HCT116 (cell line): ENCODE measurements around the gene CDH13. TPM values are rescaled to one million over a fixed set of nuclear protein-coding genes. Genes with fewer than 3 reads are reported as not detected.

Source experiments
- ATAC-seq: fragments of 200-7000 bp; cut with Tn5 transposase; 2 replicates; pipeline ENCODE4 v1.9.1; 2020; ENCODE audit warnings: mild to moderate bottlenecking, moderate library complexity
- BruUV-seq: library from RNA; stranded (reverse); fragments of 400-500 nt; replicated peaks from 2 replicates; lab custom pipeline; 2021; lab: Mats Ljungman, UMichigan
- CTCF ChIA-PET: fragments of 300-600 bp; sonication (Branson Sonifier 250); formaldehyde crosslinking; loops from one replicate; lab custom pipeline; 2021; ENCODE audit warnings: antibody characterized with exemption; lab: Charles Lee
- POLR2A ChIA-PET: fragments of 300-600, 350-600 bp; sonication (Branson Sonifier 250); formaldehyde crosslinking; loops from one replicate; lab custom pipeline; 2021; ENCODE audit warnings: antibody characterized with exemption; lab: Charles Lee
- RAD21 ChIA-PET, 2 experiments: fragments of 300-600 bp; sonication (Branson Sonifier 250); formaldehyde crosslinking; loops; one replicate each; lab custom pipeline; 2023; ENCODE audit warnings: low total read pairs in 2 of 2; ENCODE audit not compliant: uncharacterized antibody in 2 of 2, unreplicated experiment in 2 of 2, low non-redundant PET in 1 of 2; lab: Charles Lee
- DNase-seq: peaks from one replicate; pipeline ENCODE4 v3.0.0-alpha.2; 2010; ENCODE audit warnings: low read depth, low spot score
- H2AFZ ChIP-seq: fragments of 200-600 bp; shearing (Covaris generic), sonication (generic); 2 replicates; pipeline ENCODE4 v1.6.1; 2017; ENCODE audit warnings: low read depth, mixed run types, mixed read lengths, antibody characterized with exemption, low read length; ENCODE audit not compliant: poor library complexity, severe bottlenecking
- H3K27ac ChIP-seq: 2 replicates; pipeline ENCODE4 v1.5.1; 2012; ENCODE audit warnings: low read depth, low read length
- H3K27me3 ChIP-seq: fragments of 200-600 bp; sonication (generic); 2 replicates; pipeline ENCODE4 v1.6.1; 2016; ENCODE audit warnings: mixed run types, low read length, mixed read lengths; ENCODE audit not compliant: insufficient read depth
- H3K36me3 ChIP-seq, 2 experiments: fragments of 200-500 bp in 1 of 2; fragments of 200-600 bp in 1 of 2; sonication (Bioruptor generic) in 1 of 2; sonication (generic) in 1 of 2; 2 replicates each; pipeline versions ENCODE4 v1.5.1 to v1.6.1; 2014 to 2016; ENCODE audit warnings: low read length in 2 of 2, inconsistent platforms in 1 of 2, mixed read lengths in 1 of 2, mixed run types in 1 of 2; ENCODE audit not compliant: insufficient read depth in 2 of 2, control insufficient read depth in 1 of 2
- H3K4me1 ChIP-seq, 2 experiments: fragments of 200-600 bp in 1 of 2; sonication (generic) in 1 of 2; 2 replicates each; pipeline versions ENCODE4 v1.5.1 to v1.6.1; 2012 to 2017; ENCODE audit warnings: low read length in 2 of 2, inconsistent platforms in 1 of 2, mild to moderate bottlenecking in 1 of 2, mixed read lengths in 1 of 2, mixed run types in 1 of 2, moderate library complexity in 1 of 2; ENCODE audit not compliant: insufficient read depth in 2 of 2, control insufficient read depth in 1 of 2
- H3K4me2 ChIP-seq: fragments of 200-600 bp; sonication (generic); 2 replicates; pipeline ENCODE4 v1.6.1; 2017; ENCODE audit warnings: mixed run types, low read length, mixed read lengths
- H3K4me3 ChIP-seq, 2 experiments: fragments of 200-600 bp in 1 of 2; sonication (generic) in 1 of 2; replicated peaks in 1 of 2; 2 replicates each; pipeline ENCODE4 v1.5.1; 2011 to 2016; ENCODE audit warnings: low read length in 2 of 2, control low read depth in 1 of 2, low read depth in 1 of 2, mild to moderate bottlenecking in 1 of 2, mixed read lengths in 1 of 2, mixed run types in 1 of 2
- H3K79me2 ChIP-seq: fragments of 200-600 bp; sonication (generic); 2 replicates; pipeline ENCODE4 v1.6.1; 2017; ENCODE audit warnings: mild to moderate bottlenecking, mixed run types, low read length, moderate library complexity, mixed read lengths; ENCODE audit not compliant: insufficient read depth
- H3K9ac ChIP-seq: fragments of 200-600 bp; sonication (generic); 2 replicates; pipeline ENCODE4 v1.6.1; 2016; ENCODE audit warnings: low read length, mixed read lengths
- H3K9me2 ChIP-seq: fragments of 200-600 bp; sonication (generic), shearing (Covaris generic); 2 replicates; pipeline ENCODE4 v1.6.1; 2017; ENCODE audit warnings: mixed run types, mild to moderate bottlenecking, moderate library complexity; ENCODE audit not compliant: insufficient read depth
- H3K9me3 ChIP-seq, 2 experiments: fragments of 200-500 bp in 1 of 2; fragments of 200-600 bp in 1 of 2; sonication (Bioruptor generic) in 1 of 2; sonication (generic) in 1 of 2; 2 replicates each; pipeline ENCODE4 v1.6.1; 2014 to 2017; ENCODE audit warnings: low read length in 2 of 2, mixed read lengths in 2 of 2, inconsistent platforms in 1 of 2, low read depth in 1 of 2, mild to moderate bottlenecking in 1 of 2, mixed run types in 1 of 2, moderate library complexity in 1 of 2; ENCODE audit not compliant: control insufficient read depth in 1 of 2, insufficient read depth in 1 of 2
- H4K20me1 ChIP-seq: fragments of 200-600 bp; sonication (generic), shearing (Covaris generic); 2 replicates; pipeline ENCODE4 v1.6.1; 2017; ENCODE audit warnings: mixed run types, mild to moderate bottlenecking, moderate library complexity; ENCODE audit not compliant: insufficient read depth
- ATF3 ChIP-seq: IDR thresholded peaks from 2 replicates; pipeline ENCODE4 v1.6.1; 2012
- CBX3 ChIP-seq: IDR thresholded peaks from 2 replicates; pipeline ENCODE4 v1.6.1; 2012; ENCODE audit warnings: low read depth
- CEBPB ChIP-seq: IDR thresholded peaks from 2 replicates; pipeline ENCODE4 v1.6.1; 2012; ENCODE audit warnings: low read depth
- EGR1 ChIP-seq: IDR thresholded peaks from 2 replicates; pipeline ENCODE4 v1.6.1; 2012; ENCODE audit warnings: low read depth
- ELF1 ChIP-seq: IDR thresholded peaks from 2 replicates; pipeline ENCODE4 v1.6.1; 2012; ENCODE audit warnings: low read depth, borderline replicate concordance
- EZH2 ChIP-seq: fragments of 200-600 bp; sonication (generic); IDR thresholded peaks from 2 replicates; pipeline ENCODE4 v1.6.1; 2017; ENCODE audit warnings: antibody characterized with exemption, mixed run types
- EZH2phosphoT487 ChIP-seq: fragments of 200-600 bp; IDR thresholded peaks from 2 replicates; pipeline ENCODE4 v1.6.1; 2018; ENCODE audit warnings: antibody characterized with exemption, borderline replicate concordance
- JUND ChIP-seq: IDR thresholded peaks from 2 replicates; pipeline ENCODE4 v1.6.1; 2012
- MAX ChIP-seq: IDR thresholded peaks from 2 replicates; pipeline ENCODE4 v1.6.1; 2012
- POLR2A ChIP-seq: IDR thresholded peaks from 2 replicates; pipeline ENCODE4 v1.7.0; 2011; ENCODE audit warnings: borderline replicate concordance; ENCODE audit not compliant: insufficient read depth, insufficient read length; ENCODE audit errors: extremely low read depth
- POLR2AphosphoS5 ChIP-seq: IDR thresholded peaks from 2 replicates; pipeline ENCODE4 v1.6.1; 2011; ENCODE audit warnings: mild to moderate bottlenecking, low read depth, low read length, moderate library complexity
- RAD21 ChIP-seq: IDR thresholded peaks from 2 replicates; pipeline ENCODE4 v1.6.1; 2012; ENCODE audit warnings: low read depth, mild to moderate bottlenecking
- SIN3A ChIP-seq: IDR thresholded peaks from 2 replicates; pipeline ENCODE4 v1.6.1; 2012; ENCODE audit warnings: low read depth
- SRF ChIP-seq: IDR thresholded peaks from 2 replicates; pipeline ENCODE4 v1.6.1; 2012; ENCODE audit warnings: low read depth
- TCF7L2 ChIP-seq: IDR thresholded peaks from 2 replicates; pipeline ENCODE4 v1.7.0; 2011; ENCODE audit warnings: borderline replicate concordance, inconsistent platforms; ENCODE audit not compliant: insufficient read depth, insufficient read length; ENCODE audit errors: extremely low read depth
- YY1 ChIP-seq: IDR thresholded peaks from 2 replicates; pipeline ENCODE4 v1.6.1; 2011; ENCODE audit warnings: low read length, low read depth, moderate library complexity, mild to moderate bottlenecking; ENCODE audit not compliant: insufficient replicate concordance; ENCODE audit errors: extremely low read depth
- ZFX ChIP-seq: fragments of 450-650 bp; IDR thresholded peaks from 2 replicates; pipeline ENCODE4 v1.6.1; 2017
- ZNF274 ChIP-seq: fragments of 200-500 bp; sonication (Bioruptor generic); IDR thresholded peaks from 2 replicates; pipeline ENCODE4 v1.6.1; 2014; ENCODE audit warnings: mild to moderate bottlenecking, low read depth, low read length, inconsistent platforms
- intact Hi-C: fragments of 100-400 bp; cut with micrococcal nuclease; formaldehyde crosslinking; loops from 2 replicates; pipeline ENCODE4 v1.10.0; 2022
- total RNA-seq: library from RNA; stranded (reverse); gene quantifications from one replicate; pipeline ENCODE4 v1.2.1, GENCODE V29; 2021; ENCODE audit not compliant: unreplicated experiment
- TF ChIP-seq, protein P1 (sequence below): IDR thresholded peaks from 2 replicates; pipeline ENCODE4 v1.6.1; 2012; ENCODE audit warnings: low read depth

The CDH13 gene
- total RNA-seq, 1 experiment from 2014 or later, result not detected

GRCh38 chr16:83403761-83404160 is 777.0 kb downstream of the CDH13 start:
- no peaks in the 10 kb centered on the region for H3K4me1 ChIP-seq
- H4K20me1 ChIP-seq, result no peaks in the 10 kb centered on the region
- H3K9me3 ChIP-seq, result peaks cover 11% of the 10 kb centered on the region in 2 experiments; a peak in 2 of 4 replicates
- peaks cover 4% of the 10 kb centered on the region; the same call in 1 of the 2 replicates for H3K27me3 ChIP-seq
- DNase-seq (no peak), ATAC-seq (no peak)
- ChIA-PET CTCF (no interaction called here), POLR2A (no interaction called here), RAD21 (no interaction called here)
- H3K27ac ChIP-seq, result no peak overlapping the region
- no peak overlapping the region for H3K9ac ChIP-seq
- intact Hi-C loops, result no loop called here
- no peaks in the 10 kb centered on the region for H3K9me2 ChIP-seq
- TF ChIP-seq JUND (no peak), EZH2phosphoT487 (no peak), MAX (no peak), EZH2 (no peak), POLR2A (no peak), RAD21 (no peak), SIN3A (no peak), ELF1 (no peak), POLR2AphosphoS5 (no peak), ZFX (no peak), YY1 (no peak), EGR1 (no peak), ZNF274 (no peak), SRF (no peak), CEBPB (no peak), TCF7L2 (no peak), CBX3 (no peak), ATF3 (no peak)
- TF ChIP-seq, protein P1, sequence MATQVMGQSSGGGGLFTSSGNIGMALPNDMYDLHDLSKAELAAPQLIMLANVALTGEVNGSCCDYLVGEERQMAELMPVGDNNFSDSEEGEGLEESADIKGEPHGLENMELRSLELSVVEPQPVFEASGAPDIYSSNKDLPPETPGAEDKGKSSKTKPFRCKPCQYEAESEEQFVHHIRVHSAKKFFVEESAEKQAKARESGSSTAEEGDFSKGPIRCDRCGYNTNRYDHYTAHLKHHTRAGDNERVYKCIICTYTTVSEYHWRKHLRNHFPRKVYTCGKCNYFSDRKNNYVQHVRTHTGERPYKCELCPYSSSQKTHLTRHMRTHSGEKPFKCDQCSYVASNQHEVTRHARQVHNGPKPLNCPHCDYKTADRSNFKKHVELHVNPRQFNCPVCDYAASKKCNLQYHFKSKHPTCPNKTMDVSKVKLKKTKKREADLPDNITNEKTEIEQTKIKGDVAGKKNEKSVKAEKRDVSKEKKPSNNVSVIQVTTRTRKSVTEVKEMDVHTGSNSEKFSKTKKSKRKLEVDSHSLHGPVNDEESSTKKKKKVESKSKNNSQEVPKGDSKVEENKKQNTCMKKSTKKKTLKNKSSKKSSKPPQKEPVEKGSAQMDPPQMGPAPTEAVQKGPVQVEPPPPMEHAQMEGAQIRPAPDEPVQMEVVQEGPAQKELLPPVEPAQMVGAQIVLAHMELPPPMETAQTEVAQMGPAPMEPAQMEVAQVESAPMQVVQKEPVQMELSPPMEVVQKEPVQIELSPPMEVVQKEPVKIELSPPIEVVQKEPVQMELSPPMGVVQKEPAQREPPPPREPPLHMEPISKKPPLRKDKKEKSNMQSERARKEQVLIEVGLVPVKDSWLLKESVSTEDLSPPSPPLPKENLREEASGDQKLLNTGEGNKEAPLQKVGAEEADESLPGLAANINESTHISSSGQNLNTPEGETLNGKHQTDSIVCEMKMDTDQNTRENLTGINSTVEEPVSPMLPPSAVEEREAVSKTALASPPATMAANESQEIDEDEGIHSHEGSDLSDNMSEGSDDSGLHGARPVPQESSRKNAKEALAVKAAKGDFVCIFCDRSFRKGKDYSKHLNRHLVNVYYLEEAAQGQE, result no peak
- no peak overlapping the region for H3K4me3 ChIP-seq
- H3K36me3 ChIP-seq, result no peaks in the 10 kb centered on the region
- no peaks in the 10 kb centered on the region for H3K79me2 ChIP-seq
- H3K4me2 ChIP-seq, result no peak overlapping the region
- H2AFZ ChIP-seq, result no peak overlapping the region
- BruUV-seq, result no TSS peak
